Activated T-cell treated with anti-CD3 and anti-CD28 coated beads for 1 hour (primary cell): ENCODE measurements around the gene ZNF469.
"Not testable (repeated sequence)": the region's sequence is repeated elsewhere in the genome, so short reads cannot be mapped to it uniquely, and the experiment has no call there.

Experiments used
- DNase-seq: peaks from one replicate; pipeline ENCODE4 v3.0.0-alpha.2; 2020; ENCODE audit warnings: low read depth

The ZNF469 gene

DNA sequence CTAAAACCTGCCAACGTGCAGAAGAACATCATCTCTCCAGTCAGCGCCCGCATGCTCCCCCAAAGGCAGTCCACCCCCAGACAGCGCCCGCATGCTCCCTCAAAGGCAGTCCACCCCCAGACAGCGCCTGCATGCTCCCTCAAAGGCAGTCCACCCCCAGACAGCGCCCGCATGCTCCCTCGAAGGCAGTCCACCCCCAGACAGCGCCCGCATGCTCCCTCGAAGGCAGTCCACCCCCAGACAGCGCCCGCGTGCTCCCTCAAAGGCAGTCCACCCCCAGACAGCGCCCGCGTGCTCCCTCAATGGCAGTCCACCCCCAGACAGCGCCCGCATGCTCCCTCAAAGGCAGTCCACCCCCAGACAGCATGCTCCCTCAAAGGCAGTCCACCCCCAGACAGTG lies 22.4 kb upstream of the ZNF469 start:
- DNase-seq: not testable (repeated sequence)

DNA sequence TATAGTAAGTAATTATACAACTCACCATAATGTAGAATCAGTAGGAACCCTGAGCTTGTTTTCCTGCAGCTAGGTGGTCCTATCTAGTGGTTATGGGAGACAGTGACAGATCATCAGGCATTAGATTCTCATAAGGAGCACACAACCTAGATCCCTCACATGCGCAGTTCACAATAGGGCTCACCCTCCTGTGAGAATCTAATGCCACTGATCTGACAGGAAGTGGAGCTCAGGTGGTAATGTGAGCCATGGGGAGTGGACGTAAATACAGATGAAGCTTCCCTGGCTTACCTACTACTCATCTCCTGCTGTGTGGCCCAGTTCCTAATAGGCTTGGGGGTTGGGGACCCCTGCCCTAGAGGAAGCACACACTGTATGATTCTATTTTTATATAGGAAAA lies 21.8 kb upstream of the ZNF469 start:
- DNase-seq: no peak

GRCh38 chr16:88361775-88362174 lies 21.0 kb upstream of the ZNF469 start:
- DNase-seq: no peak

- no peak for DNase-seq
Measured at GRCh38 chr16:88363239-88363891, 19.4 kb upstream of the ZNF469 start.

GRCh38 chr16:88365244-88365865 lies 17.4 kb upstream of the ZNF469 start:
- DNase-seq: no peak

GRCh38 chr16:88366032-88366703 lies 16.6 kb upstream of the ZNF469 start:
- DNase-seq: no peak

DNA sequence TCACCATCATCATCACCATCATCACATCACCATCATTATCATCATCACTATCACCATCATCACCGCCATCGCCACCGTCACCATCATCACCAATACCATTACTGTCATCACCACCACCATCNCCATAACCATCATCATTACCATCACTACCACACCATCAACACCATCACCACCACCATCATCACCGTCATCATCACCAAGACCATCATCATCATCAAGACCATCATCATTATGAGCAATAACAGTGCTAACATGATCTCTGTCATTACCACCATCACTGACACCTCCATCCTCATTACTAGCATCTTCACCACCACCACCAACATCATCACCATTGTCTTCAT lies 16.1 kb upstream of the ZNF469 start:
- no peak for DNase-seq

DNA sequence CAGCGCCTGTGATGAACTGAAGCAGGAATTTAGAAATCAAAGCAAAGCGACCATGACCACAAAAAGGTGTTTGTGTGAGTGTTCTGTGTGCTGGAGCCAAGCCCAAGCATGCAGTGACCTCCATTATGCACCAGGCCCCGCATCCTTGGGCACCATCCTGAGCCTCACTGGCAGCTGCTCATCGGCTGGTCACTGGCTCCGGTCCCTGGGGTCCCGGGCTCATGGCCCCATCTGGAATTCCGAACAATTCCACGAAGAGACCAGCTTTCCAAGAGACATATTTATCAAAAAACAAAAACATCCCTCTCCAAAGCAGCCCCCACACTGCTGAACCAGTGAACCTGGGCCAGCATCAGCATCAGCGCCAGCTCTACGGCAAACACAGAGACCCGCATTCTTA lies 15.2 kb upstream of the ZNF469 start:
- DNase-seq: no peak

DNA sequence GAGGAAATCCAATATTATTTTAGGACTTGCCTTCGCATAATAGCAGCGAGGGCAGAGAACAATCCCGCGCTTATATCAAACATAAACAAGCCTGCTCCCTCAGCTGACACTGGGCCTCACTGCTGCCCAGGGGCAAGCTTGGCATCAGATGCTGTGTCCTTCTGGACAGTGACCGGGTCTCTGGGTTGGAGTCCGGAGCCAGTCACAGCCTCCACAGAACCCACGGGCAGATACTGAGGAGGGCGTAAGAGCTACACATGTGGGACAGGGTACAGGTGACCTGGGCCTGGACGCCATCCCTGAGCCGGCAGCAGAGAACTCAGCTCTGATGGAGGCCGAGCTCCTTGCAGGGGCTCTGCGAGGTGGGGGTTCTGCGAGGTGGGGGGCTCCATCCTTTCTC lies 14.7 kb upstream of the ZNF469 start:
- DNase-seq: no peak

GRCh38 chr16:88368994-88369393 lies 13.8 kb upstream of the ZNF469 start:
- no peak for DNase-seq

DNA sequence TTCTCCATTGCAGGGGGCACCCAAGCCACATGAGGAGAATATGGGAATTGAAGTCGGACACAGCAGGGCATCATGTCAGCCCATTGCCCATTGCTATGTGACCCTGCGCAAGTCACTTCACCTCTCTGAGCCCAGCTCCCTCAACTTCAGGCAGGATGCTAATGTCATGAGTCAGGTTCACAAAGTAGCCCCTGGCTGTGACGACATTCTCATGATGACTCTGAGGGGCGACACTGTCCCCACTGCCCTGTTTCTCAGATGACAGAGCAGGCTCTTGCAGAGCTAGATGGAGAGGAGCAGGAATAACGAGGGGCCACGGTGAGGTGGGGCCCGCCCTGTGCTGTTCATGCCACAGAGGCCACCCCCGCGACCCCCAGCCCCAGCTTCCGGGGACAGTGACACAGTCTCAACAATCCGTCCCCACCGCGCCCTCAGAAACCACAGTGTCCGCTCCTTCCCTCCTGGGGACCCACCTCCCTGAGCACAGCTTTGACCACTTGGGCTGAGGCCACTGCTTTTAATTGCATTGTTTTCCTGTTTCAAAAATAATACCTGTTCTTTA lies 13.2 kb upstream of the ZNF469 start:
- DNase-seq: no peak

DNA sequence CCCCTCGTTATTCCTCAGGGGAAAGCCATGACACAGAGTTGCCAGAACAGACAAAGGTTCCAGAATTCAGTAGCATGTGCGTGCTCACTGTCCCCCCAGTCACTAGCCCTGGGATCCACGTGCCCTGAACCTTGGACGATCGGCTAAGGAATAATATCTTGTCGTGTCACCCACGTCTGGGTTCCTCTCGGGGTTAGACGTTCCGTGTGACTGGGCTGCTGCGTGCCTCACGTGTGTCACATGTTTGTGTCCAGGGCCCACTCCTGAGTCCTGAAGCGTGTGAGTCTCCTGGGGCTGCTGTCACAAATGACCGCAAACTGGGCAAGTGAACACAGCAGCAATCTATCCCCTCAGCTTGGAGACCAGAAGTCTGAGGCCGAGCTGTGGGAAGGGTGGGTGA lies 12.4 kb upstream of the ZNF469 start:
- no peak for DNase-seq

DNA sequence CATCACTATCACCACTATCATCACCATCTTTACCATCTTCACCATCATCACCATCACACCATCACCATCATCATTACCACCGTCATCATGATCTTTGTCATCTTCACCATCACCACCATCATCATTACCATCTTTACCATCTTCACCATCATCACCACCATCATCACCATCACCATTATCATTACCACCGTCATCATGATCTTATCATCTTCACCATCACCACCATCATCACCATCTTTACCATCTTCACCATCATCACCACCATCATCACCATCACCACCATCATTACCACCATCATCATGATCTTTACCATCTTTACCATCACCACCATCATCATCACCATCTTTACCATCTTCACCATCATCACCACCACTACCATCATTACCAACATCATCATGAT lies 10.2 kb upstream of the ZNF469 start:
- DNase-seq: no peak

DNA sequence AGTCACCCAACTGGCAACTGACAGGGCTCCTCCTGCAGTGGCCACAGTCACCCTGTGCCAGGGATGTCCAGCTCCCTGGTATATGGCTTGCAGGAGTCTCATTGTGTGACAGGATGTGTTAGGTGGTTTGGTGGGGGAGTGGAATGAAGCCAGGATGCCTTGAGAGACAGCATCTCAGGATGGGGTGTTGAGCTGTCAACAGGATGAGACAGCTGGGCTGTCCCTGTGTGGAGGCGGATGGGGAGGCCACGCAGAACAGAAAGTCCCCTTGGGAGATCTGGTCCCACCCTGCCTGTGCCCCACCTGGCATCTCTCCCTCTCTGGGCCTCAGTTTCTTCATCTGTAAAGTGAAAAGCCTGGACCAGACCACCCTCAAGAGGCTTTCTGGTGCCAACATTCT lies 9.5 kb upstream of the ZNF469 start:
- DNase-seq: no peak

DNA sequence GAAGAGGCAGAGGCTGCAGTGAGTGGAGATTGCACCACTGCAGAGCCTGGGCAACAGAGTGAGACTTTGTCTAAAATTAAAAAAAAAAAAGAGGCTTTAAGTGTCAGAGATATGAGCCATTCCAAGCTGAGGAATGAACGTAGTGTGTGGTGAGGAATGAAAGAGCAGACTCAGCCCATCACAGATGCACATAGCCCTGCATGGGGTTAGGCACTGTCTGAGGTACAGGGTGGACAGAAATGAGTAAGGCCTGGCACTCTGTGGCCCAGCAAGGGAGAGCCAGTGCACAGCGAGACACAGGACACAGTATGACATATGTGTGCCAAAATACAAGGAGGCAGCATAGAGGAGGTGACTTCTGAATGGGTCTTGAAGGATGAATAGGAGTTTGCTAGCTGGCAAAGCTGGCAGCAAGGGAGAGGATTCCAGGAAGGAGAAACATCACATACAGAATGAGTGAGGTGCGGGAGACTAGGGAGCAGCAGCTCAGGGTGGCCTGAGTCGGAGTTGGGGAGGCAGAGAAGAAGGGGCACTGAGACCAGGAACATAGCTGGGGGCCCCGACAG lies 8.7 kb upstream of the ZNF469 start:
- no peak for DNase-seq

DNA sequence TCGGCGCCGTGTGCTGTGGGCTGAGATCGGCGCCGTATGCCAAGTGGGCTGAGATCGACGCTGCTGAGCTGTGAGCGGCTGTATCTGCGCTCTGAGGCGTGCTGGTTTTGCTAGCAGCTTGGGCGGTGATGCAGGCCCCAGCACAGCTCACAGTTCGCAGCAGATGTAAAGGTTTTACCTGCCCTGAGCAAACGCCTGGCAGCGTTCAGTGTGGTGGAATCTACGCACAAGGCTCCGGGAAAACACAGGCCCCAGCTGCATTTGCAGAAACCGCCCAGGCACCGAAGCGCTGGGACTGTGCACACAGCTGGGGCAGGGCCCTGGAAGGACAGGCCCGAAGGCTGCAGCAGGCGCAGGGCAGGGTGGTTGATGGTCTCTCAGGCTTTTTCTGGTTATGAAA lies 8.0 kb upstream of the ZNF469 start:
- DNase-seq: no peak

- no peak for DNase-seq
Measured at GRCh38 chr16:88375236-88375975, 7.4 kb upstream of the ZNF469 start.

DNA sequence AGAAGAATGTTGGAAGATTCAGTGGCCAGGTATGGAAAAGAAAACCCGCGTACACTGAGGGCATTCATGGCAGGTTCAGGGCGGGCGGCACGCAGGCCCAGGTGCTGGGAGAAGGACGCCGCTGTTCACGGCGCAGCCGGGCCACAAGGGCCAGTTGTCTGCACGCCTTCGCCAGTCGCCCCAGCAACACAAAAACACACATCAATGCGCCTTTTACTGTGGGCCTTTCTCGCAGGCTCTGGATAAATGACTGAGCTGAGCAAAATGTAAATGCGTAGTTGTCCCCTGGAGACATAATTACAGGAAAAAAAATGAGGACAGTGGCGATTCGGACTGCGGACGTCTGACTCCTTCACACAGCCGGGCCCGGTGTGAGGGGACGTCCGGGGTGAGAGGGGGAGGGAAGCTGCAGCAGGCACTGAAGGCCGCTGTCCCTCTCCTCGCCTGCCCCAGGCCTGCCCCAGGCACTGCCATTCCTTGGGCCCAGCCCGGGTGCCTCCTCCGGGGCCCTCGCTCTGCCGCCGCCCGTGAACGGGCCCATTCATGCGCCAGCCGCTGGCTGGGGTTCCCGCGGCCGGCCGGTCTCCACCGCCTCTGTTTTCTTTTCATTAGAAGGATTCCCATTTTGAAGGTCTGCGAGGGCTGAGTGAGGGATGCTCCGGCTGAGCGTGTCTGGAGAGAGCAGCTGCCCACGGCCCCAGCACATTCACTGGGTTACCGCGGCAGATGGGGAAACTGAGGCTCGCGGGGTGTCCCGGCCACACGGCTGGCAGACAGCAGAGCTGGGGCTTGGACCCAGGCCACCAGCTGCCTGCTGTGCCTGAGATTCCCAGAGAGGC lies 6.5 kb upstream of the ZNF469 start:
- no peak for DNase-seq

- DNase-seq: no peak
Measured at GRCh38 chr16:88376835-88377726, 5.7 kb upstream of the ZNF469 start.

DNA sequence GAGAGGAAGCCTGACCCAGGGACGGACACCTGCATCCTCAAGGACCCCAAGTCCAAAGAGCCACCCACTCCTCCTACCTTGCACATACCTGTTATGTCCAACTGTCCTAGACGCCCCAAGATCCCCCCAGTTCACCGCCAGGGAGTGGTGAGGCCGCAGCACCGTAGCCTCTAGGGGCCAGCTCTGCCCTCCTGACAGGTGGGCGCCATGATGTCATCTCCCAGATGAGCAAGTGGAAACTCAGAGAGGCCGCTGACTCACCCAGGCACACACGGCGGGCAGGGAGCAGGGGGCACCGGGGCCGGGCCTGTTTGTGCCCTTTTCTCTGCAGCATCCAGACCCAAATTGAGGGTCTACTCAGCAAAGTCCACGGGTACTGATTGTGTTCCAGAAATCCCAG lies 4.8 kb upstream of the ZNF469 start:
- no peak for DNase-seq
